ENCODE results near the gene INVS. TPM values are rescaled to one million over a fixed set of nuclear protein-coding genes. Genes with fewer than 3 reads are reported as not detected.
A peak's percentile ranks its signal among the peaks of the same experiment; 100 is the strongest.

The INVS gene
- total and polyA plus RNA-seq, 2 experiments from 2014 or later, result 4.1 to 8.7 TPM

GRCh38 chr9:100213730-100214477 is 114.9 kb downstream of the INVS start:
- Histone ChIP-seq H3K27ac (ENCODE audit: low read depth) (no peak overlapping the region), H3K36me3 (ENCODE audit: insufficient read depth) (no peaks in the 10 kb centered on the region), H3K4me1 (ENCODE audit: insufficient read depth) (no peaks in the 10 kb centered on the region), H3K9me2 (ENCODE audit: insufficient read depth) (no peaks in the 10 kb centered on the region), H3K27me3 (ENCODE audit: insufficient read depth) (no peaks in the 10 kb centered on the region), H3K4me2 (no peak overlapping the region), H4K20me1 (replicated peaks; ENCODE audit: insufficient read depth) (no peaks in the 10 kb centered on the region), H3F3A (replicated peaks; ENCODE audit: low read depth) (no peaks in the 10 kb centered on the region), H3K79me2 (replicated peaks; ENCODE audit: insufficient read depth) (no peaks in the 10 kb centered on the region), H2AFZ (no peak overlapping the region), H3K4me3 (no peak overlapping the region)
- no peaks in the 10 kb centered on the region for H3K9me3 Mint-ChIP-seq
- H3K4me3 Mint-ChIP-seq, result no peak overlapping the region
- no peak for ATAC-seq
- no peak for TF ChIP-seq CTCF (conservative IDR thresholded peaks at IDR 0.05; ENCODE audit: low read depth in 2 of 2)
- TF ChIP-seq STAT1 (IDR thresholded peaks at IDR 0.05; ENCODE audit: unreplicated experiment), result no peak
- no peak for TF ChIP-seq ZNF462 (CRISPR knock-in tag; IDR thresholded peaks at IDR 0.05)
- no peak for TF ChIP-seq EZH2 (IDR thresholded peaks at IDR 0.05; ENCODE audit: low read depth, unreplicated experiment)
- TF ChIP-seq POLR2AphosphoS5 (IDR thresholded peaks at IDR 0.05; ENCODE audit: low read depth), result no peak
- TF ChIP-seq JUNB (IDR thresholded peaks at IDR 0.05; ENCODE audit: unreplicated experiment), result no peak
- TF ChIP-seq NANOG (IDR thresholded peaks at IDR 0.05; ENCODE audit: borderline replicate concordance), result no peak
- TF ChIP-seq ETS1 (IDR thresholded peaks at IDR 0.05), result no peak
- no peak for TF ChIP-seq CREB1 (CRISPR knock-in tag; IDR thresholded peaks at IDR 0.05; ENCODE audit: low read depth)
- H3K36me3 Mint-ChIP-seq (ENCODE audit: low read depth), result no peaks in the 10 kb centered on the region
- peaks cover 19% of the 10 kb centered on the region; the same call in 2 of the 3 replicates for H3K4me1 Mint-ChIP-seq
- DNase-seq (ENCODE audit: low spot score), result peak; percentile 56
- H3K27me3 Mint-ChIP-seq (ENCODE audit: insufficient read depth, low read depth, poor library complexity), result no peaks in the 10 kb centered on the region
- no peak overlapping the region for H3K27ac Mint-ChIP-seq

Data from GM23338 (cell line).